ENCODE data around the gene PALLD.

- TF ChIP-seq ZNF441 (CRISPR knock-in tag; IDR thresholded peaks at IDR 0.05; ENCODE audit: borderline replicate concordance): no peak
- no peak for TF ChIP-seq CTCF (CRISPR knock-in tag; IDR thresholded peaks at IDR 0.05)
- no peak for TF ChIP-seq ZNF740 (CRISPR knock-in tag; IDR thresholded peaks at IDR 0.05)
These were observed 92.2 kb downstream of the PALLD start for GRCh38 chr4:168588916-168589531.
